HEK293 (cell line): ENCODE measurements around the gene P2RX7.
A peak's percentile ranks its signal among the peaks of the same experiment; 100 is the strongest.

Experiments
- AEBP2 ChIP-seq: fragments of 450-650 bp; formaldehyde crosslinking; IDR thresholded peaks from 2 replicates; pipeline ENCODE4 v1.5.1; 2016; ENCODE audit warnings: missing biosample characterization, missing genetic modification characterization, borderline replicate concordance
- GLI4 ChIP-seq: fragments of 450-650 bp; formaldehyde crosslinking; IDR thresholded peaks from 2 replicates; pipeline ENCODE4 v1.5.1; 2016; ENCODE audit warnings: missing biosample characterization, missing genetic modification characterization
- KLF7 ChIP-seq: fragments of 450-650 bp; formaldehyde crosslinking; IDR thresholded peaks from 2 replicates; pipeline ENCODE4 v1.5.1; 2016; ENCODE audit warnings: missing biosample characterization, missing genetic modification characterization, borderline replicate concordance
- MZF1 ChIP-seq: fragments of 450-650 bp; formaldehyde crosslinking; IDR thresholded peaks from 2 replicates; pipeline ENCODE4 v1.5.1; 2017; ENCODE audit warnings: missing biosample characterization, missing genetic modification characterization, borderline replicate concordance
- OVOL3 ChIP-seq: fragments of 450-650 bp; formaldehyde crosslinking; IDR thresholded peaks from 2 replicates; pipeline ENCODE4 v1.5.1; 2016; ENCODE audit warnings: missing biosample characterization, missing genetic modification characterization
- SP2 ChIP-seq: fragments of 450-650 bp; formaldehyde crosslinking; IDR thresholded peaks from 2 replicates; pipeline ENCODE4 v1.5.1; 2016; ENCODE audit warnings: missing biosample characterization, missing genetic modification characterization
- TRIM28 ChIP-seq: IDR thresholded peaks from 2 replicates; pipeline ENCODE4 v1.6.1; 2011; ENCODE audit warnings: low read length, control low read depth, borderline replicate concordance
- YY1 ChIP-seq: fragments of 450-650 bp; formaldehyde crosslinking; IDR thresholded peaks from 2 replicates; pipeline ENCODE4 v1.5.1; 2018; ENCODE audit warnings: missing biosample characterization, missing genetic modification characterization
- ZBTB10 ChIP-seq: fragments of 450-650 bp; formaldehyde crosslinking; IDR thresholded peaks from 2 replicates; pipeline ENCODE4 v1.5.1; 2016; ENCODE audit warnings: missing biosample characterization, missing genetic modification characterization
- ZBTB8A ChIP-seq: fragments of 450-650 bp; formaldehyde crosslinking; IDR thresholded peaks from 2 replicates; pipeline ENCODE4 v1.5.1; 2016; ENCODE audit warnings: missing biosample characterization, missing genetic modification characterization
- ZIC2 ChIP-seq: fragments of 450-650 bp; formaldehyde crosslinking; IDR thresholded peaks from 2 replicates; pipeline ENCODE4 v1.5.1; 2016; ENCODE audit warnings: missing biosample characterization, missing genetic modification characterization
- ZNF155 ChIP-seq: fragments of 450-650 bp; formaldehyde crosslinking; IDR thresholded peaks from 2 replicates; pipeline ENCODE4 v1.5.1; 2016; ENCODE audit warnings: missing biosample characterization, missing genetic modification characterization
- ZNF157 ChIP-seq: fragments of 450-650 bp; formaldehyde crosslinking; IDR thresholded peaks from 2 replicates; pipeline ENCODE4 v1.5.1; 2016; ENCODE audit warnings: missing biosample characterization, missing genetic modification characterization
- ZNF19 ChIP-seq: fragments of 450-650 bp; formaldehyde crosslinking; IDR thresholded peaks from 2 replicates; pipeline ENCODE4; 2016; ENCODE audit warnings: missing biosample characterization, missing genetic modification characterization, low read depth
- ZNF248 ChIP-seq: fragments of 450-650 bp; formaldehyde crosslinking; IDR thresholded peaks from 2 replicates; pipeline ENCODE4 v1.5.1; 2017; ENCODE audit warnings: missing biosample characterization, missing genetic modification characterization
- ZNF350 ChIP-seq: fragments of 450-650 bp; formaldehyde crosslinking; IDR thresholded peaks from 2 replicates; pipeline ENCODE4 v1.5.0; 2017; ENCODE audit warnings: missing biosample characterization, mild to moderate bottlenecking, missing genetic modification characterization
- ZNF394 ChIP-seq: fragments of 450-650 bp; formaldehyde crosslinking; IDR thresholded peaks from 2 replicates; pipeline ENCODE4 v1.5.1; 2016; ENCODE audit warnings: missing biosample characterization, missing genetic modification characterization, mild to moderate bottlenecking, moderate library complexity, borderline replicate concordance
- ZNF433 ChIP-seq: fragments of 450-650 bp; formaldehyde crosslinking; IDR thresholded peaks from 2 replicates; pipeline ENCODE4 v1.5.1; 2016; ENCODE audit warnings: missing biosample characterization, missing genetic modification characterization, low read depth
- ZNF501 ChIP-seq: fragments of 450-650 bp; formaldehyde crosslinking; IDR thresholded peaks from 2 replicates; pipeline ENCODE4 v1.5.1; 2016; ENCODE audit warnings: missing biosample characterization, missing genetic modification characterization
- ZNF530 ChIP-seq: fragments of 450-650 bp; formaldehyde crosslinking; IDR thresholded peaks from 2 replicates; pipeline ENCODE4 v1.5.1; 2016; ENCODE audit warnings: low read depth, missing biosample characterization, missing genetic modification characterization
- ZNF558 ChIP-seq: fragments of 450-650 bp; formaldehyde crosslinking; IDR thresholded peaks from 2 replicates; pipeline ENCODE4 v1.5.1; 2016; ENCODE audit warnings: missing biosample characterization, missing genetic modification characterization
- ZNF596 ChIP-seq: fragments of 450-650 bp; IDR thresholded peaks from 2 replicates; pipeline ENCODE4 v1.5.0; 2018; ENCODE audit warnings: missing biosample characterization, mild to moderate bottlenecking, missing genetic modification characterization, moderate library complexity
- ZNF629 ChIP-seq: fragments of 450-650 bp; formaldehyde crosslinking; IDR thresholded peaks from 2 replicates; pipeline ENCODE4 v1.5.1; 2017; ENCODE audit warnings: missing biosample characterization, missing genetic modification characterization
- ZNF660 ChIP-seq: fragments of 450-650 bp; IDR thresholded peaks from 2 replicates; pipeline ENCODE4 v1.5.1; 2018; ENCODE audit warnings: missing biosample characterization, mild to moderate bottlenecking, missing genetic modification characterization
- ZNF777 ChIP-seq: fragments of 450-650 bp; formaldehyde crosslinking; IDR thresholded peaks from 2 replicates; pipeline ENCODE4 v1.5.1; 2017; ENCODE audit warnings: missing biosample characterization, missing genetic modification characterization, borderline replicate concordance
- ZSCAN16 ChIP-seq: fragments of 450-650 bp; formaldehyde crosslinking; IDR thresholded peaks from 2 replicates; pipeline ENCODE4 v1.5.1; 2016; ENCODE audit warnings: missing biosample characterization, missing genetic modification characterization
- TF ChIP-seq, protein P1 (sequence below): fragments of 450-650 bp; formaldehyde crosslinking; IDR thresholded peaks from 2 replicates; pipeline ENCODE4 v1.5.1; 2016; ENCODE audit warnings: missing biosample characterization, missing genetic modification characterization
- TF ChIP-seq, protein P2 (sequence below): fragments of 450-650 bp; formaldehyde crosslinking; IDR thresholded peaks from 2 replicates; pipeline ENCODE4 v1.5.1; 2016; ENCODE audit warnings: missing biosample characterization, missing genetic modification characterization
- TF ChIP-seq, protein P3 (sequence below): fragments of 450-650 bp; formaldehyde crosslinking; IDR thresholded peaks from 2 replicates; pipeline ENCODE4 v1.5.1; 2016; ENCODE audit warnings: missing biosample characterization, missing genetic modification characterization
- TF ChIP-seq, protein P4 (sequence below): fragments of 450-650 bp; formaldehyde crosslinking; IDR thresholded peaks from 2 replicates; pipeline ENCODE4 v1.5.1; 2016; ENCODE audit warnings: missing biosample characterization, missing genetic modification characterization

Gene P2RX7

DNA sequence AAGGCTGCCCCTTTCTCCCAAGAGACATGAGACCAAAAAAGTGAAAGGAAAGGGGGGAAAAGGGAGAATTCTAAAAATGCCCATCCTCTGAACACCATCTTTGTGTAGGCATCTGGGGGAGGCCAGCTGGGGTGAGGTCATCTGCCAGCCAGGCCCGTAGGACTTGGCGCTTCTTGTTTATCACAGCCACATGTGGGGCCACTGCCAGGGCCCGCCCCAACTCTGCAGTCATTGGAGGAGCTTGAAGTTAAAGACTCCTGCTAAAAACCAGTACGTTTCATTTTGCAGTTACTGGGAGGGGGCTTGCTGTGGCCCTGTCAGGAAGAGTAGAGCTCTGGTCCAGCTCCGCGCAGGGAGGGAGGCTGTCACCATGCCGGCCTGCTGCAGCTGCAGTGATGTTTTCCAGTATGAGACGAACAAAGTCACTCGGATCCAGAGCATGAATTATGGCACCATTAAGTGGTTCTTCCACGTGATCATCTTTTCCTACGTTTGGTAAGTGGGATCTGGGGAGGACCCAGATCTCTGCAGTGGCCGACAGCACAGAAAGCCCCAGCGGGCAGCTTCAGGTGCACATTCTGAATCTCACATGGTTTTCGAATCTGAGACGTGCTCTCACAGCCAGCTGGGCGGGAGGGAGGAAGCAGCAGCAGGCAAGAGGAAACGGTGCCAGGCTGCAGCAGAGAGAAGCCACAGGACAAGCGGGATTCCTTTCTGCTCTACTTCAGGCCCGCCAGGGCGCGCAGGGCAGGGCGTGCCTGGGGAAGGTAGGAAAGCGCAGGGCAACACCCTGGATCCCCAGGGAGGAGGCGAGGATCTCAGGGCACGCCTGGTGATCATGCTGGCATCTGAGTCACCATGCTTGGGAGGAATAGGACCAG, at the start of gene P2RX7 (continued):
- TF ChIP-seq ZNF394 (tag by site-specific recombination) = no peak
- no peak for TF ChIP-seq ZNF248 (tag by site-specific recombination)
- TF ChIP-seq ZNF501 = no peak
- TF ChIP-seq, protein P1, sequence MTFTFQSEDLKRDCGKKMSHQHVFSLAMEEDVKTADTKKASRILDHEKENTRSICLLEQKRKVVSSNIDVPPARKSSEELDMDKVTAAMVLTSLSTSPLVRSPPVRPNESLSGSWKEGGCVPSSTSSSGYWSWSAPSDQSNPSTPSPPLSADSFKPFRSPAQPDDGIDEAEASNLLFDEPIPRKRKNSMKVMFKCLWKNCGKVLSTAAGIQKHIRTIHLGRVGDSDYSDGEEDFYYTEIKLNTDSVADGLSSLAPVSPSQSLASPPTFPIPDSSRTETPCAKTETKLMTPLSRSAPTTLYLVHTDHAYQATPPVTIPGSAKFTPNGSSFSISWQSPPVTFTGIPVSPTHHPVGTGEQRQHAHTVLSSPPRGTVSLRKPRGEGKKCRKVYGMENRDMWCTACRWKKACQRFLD = no peak
- no peak for TF ChIP-seq ZNF777 (tag by site-specific recombination)
- no peak for TF ChIP-seq KLF7 (tag by site-specific recombination)
- no peak for TF ChIP-seq ZBTB10
- no peak for TF ChIP-seq ZNF660 (tag by site-specific recombination)
- no peak for TF ChIP-seq ZNF433 (tag by site-specific recombination)
- TF ChIP-seq ZNF596 (tag by site-specific recombination) = no peak
- no peak for TF ChIP-seq ZNF19 (tag by site-specific recombination)
- TF ChIP-seq ZNF629 (tag by site-specific recombination) = no peak
- no peak for TF ChIP-seq ZNF558
- no peak for TF ChIP-seq AEBP2 (tag by site-specific recombination)
- TF ChIP-seq SP2 (tag by site-specific recombination) = peak; percentile 35; the same call in 1 of the 2 replicates
- no peak for TF ChIP-seq OVOL3 (tag by site-specific recombination)
- no peak for TF ChIP-seq GLI4 (tag by site-specific recombination)
- TF ChIP-seq ZSCAN16 (tag by site-specific recombination) = no peak
- TF ChIP-seq YY1 (tag by site-specific recombination) = no peak
- TF ChIP-seq, protein P2, sequence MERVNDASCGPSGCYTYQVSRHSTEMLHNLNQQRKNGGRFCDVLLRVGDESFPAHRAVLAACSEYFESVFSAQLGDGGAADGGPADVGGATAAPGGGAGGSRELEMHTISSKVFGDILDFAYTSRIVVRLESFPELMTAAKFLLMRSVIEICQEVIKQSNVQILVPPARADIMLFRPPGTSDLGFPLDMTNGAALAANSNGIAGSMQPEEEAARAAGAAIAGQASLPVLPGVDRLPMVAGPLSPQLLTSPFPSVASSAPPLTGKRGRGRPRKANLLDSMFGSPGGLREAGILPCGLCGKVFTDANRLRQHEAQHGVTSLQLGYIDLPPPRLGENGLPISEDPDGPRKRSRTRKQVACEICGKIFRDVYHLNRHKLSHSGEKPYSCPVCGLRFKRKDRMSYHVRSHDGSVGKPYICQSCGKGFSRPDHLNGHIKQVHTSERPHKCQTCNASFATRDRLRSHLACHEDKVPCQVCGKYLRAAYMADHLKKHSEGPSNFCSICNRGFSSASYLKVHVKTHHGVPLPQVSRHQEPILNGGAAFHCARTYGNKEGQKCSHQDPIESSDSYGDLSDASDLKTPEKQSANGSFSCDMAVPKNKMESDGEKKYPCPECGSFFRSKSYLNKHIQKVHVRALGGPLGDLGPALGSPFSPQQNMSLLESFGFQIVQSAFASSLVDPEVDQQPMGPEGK (tag by site-specific recombination) = no peak; the same call in 1 of the 2 replicates
- peak; percentile 73 for TF ChIP-seq ZIC2 (tag by site-specific recombination)
- no peak for TF ChIP-seq ZNF530 (tag by site-specific recombination)
- no peak for TF ChIP-seq ZNF157 (tag by site-specific recombination)
- TF ChIP-seq ZNF155 = no peak
- TF ChIP-seq ZBTB8A (tag by site-specific recombination) = no peak
- TF ChIP-seq MZF1 (tag by site-specific recombination) = no peak
- TF ChIP-seq TRIM28 = no peak
- TF ChIP-seq, protein P3, sequence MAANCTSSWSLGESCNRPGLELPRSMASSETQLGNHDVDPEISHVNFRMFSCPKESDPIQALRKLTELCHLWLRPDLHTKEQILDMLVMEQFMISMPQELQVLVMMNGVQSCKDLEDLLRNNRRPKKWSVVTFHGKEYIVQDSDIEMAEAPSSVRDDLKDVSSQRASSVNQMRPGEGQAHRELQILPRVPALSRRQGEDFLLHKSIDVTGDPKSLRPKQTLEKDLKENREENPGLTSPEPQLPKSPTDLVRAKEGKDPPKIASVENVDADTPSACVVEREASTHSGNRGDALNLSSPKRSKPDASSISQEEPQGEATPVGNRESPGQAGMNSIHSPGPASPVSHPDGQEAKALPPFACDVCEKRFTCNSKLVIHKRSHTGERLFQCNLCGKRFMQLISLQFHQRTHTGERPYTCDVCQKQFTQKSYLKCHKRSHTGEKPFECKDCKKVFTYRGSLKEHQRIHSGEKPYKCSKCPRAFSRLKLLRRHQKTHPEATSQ (tag by site-specific recombination) = no peak
- TF ChIP-seq, protein P4, sequence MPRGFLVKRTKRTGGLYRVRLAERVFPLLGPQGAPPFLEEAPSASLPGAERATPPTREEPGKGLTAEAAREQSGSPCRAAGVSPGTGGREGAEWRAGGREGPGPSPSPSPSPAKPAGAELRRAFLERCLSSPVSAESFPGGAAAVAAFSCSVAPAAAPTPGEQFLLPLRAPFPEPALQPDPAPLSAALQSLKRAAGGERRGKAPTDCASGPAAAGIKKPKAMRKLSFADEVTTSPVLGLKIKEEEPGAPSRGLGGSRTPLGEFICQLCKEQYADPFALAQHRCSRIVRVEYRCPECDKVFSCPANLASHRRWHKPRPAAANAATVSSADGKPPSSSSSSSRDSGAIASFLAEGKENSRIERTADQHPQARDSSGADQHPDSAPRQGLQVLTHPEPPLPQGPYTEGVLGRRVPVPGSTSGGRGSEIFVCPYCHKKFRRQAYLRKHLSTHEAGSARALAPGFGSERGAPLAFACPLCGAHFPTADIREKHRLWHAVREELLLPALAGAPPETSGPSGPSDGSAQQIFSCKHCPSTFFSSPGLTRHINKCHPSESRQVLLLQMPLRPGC (tag by site-specific recombination) = no peak
- TF ChIP-seq ZNF350 (tag by site-specific recombination) = no peak
